HCT116 (cell line): ENCODE data around the gene RPS27L.

Experiments used
- EZH2 ChIP-seq: fragments of 200-600 bp; sonication (generic); IDR thresholded peaks from 2 replicates; pipeline ENCODE4 v1.6.1; 2017; ENCODE audit warnings: antibody characterized with exemption, mixed run types
- EZH2phosphoT487 ChIP-seq: fragments of 200-600 bp; IDR thresholded peaks from 2 replicates; pipeline ENCODE4 v1.6.1; 2018; ENCODE audit warnings: antibody characterized with exemption, borderline replicate concordance
- POLR2A ChIP-seq: IDR thresholded peaks from 2 replicates; pipeline ENCODE4 v1.7.0; 2011; ENCODE audit warnings: borderline replicate concordance; ENCODE audit not compliant: insufficient read depth, insufficient read length; ENCODE audit errors: extremely low read depth
- SIN3A ChIP-seq: IDR thresholded peaks from 2 replicates; pipeline ENCODE4 v1.6.1; 2012; ENCODE audit warnings: low read depth
- TF ChIP-seq, protein P1 (sequence below), 3 experiments: fragments of 200-600 bp in 1 of 3; sonication (generic) in 1 of 3; IDR thresholded peaks in 2 of 3; conservative IDR thresholded peaks in 1 of 3; 2 replicates each; pipeline ENCODE4 v1.5.1; 2012 to 2017; ENCODE audit warnings: low read depth in 2 of 3, low read length in 2 of 3, antibody characterized with exemption in 1 of 3, borderline replicate concordance in 1 of 3, control low read depth in 1 of 3, mild to moderate bottlenecking in 1 of 3, mixed read lengths in 1 of 3, mixed run types in 1 of 3, moderate library complexity in 1 of 3; ENCODE audit not compliant: insufficient read depth in 1 of 3
- TF ChIP-seq, protein P2 (sequence below): IDR thresholded peaks from 2 replicates; pipeline ENCODE4 v1.6.1; 2012

DNA sequence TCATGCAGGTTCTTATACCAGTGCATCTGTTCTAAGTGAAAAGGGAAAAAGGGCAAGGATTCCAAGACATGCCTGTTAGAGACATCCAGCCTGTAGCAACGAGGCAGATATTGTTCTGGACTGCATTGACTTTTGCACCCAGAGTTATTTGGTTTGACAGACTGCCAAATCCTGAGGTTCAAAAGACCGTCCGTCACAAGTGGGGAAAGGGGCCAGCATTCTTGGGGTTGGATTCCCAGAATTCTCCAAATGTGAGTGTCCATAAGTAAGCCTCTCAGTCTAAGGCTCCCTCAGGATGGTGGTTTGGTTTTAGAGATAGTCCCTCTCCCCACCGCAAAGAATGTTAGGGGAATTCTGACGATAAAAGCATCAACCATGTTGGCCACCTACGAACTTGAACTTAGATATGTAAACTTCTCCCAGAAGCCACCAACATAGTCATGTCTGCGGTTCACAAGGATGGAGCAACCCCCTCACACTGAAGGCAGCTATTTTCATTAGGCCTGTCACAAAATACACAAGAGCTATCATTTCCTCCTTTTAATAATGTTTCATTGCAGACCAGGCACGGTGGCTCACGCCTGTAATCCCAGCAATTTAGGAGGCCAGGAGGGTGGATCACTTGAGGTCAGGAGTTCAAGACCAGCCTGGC lies 49.3 kb downstream of the RPS27L start:
- TF ChIP-seq, protein P1, sequence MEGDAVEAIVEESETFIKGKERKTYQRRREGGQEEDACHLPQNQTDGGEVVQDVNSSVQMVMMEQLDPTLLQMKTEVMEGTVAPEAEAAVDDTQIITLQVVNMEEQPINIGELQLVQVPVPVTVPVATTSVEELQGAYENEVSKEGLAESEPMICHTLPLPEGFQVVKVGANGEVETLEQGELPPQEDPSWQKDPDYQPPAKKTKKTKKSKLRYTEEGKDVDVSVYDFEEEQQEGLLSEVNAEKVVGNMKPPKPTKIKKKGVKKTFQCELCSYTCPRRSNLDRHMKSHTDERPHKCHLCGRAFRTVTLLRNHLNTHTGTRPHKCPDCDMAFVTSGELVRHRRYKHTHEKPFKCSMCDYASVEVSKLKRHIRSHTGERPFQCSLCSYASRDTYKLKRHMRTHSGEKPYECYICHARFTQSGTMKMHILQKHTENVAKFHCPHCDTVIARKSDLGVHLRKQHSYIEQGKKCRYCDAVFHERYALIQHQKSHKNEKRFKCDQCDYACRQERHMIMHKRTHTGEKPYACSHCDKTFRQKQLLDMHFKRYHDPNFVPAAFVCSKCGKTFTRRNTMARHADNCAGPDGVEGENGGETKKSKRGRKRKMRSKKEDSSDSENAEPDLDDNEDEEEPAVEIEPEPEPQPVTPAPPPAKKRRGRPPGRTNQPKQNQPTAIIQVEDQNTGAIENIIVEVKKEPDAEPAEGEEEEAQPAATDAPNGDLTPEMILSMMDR (IDR thresholded peaks at IDR 0.05 in 2 of 3, conservative IDR thresholded peaks at IDR 0.05 in 1 of 3; ENCODE audit: borderline replicate concordance in 1 of 3, insufficient read depth in 1 of 3, low read depth in 2 of 3, low read length in 2 of 3), result no peak
- TF ChIP-seq POLR2A, result no peak
- TF ChIP-seq EZH2, result no peak
- no peak for TF ChIP-seq SIN3A
- no peak for TF ChIP-seq EZH2phosphoT487
- TF ChIP-seq, protein P2, sequence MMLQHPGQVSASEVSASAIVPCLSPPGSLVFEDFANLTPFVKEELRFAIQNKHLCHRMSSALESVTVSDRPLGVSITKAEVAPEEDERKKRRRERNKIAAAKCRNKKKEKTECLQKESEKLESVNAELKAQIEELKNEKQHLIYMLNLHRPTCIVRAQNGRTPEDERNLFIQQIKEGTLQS, result no peak
